HepG2 (cell line): ENCODE measurements around the gene CAST. TPM values are rescaled to one million over a fixed set of nuclear protein-coding genes. Genes with fewer than 3 reads are reported as not detected.
A peak's percentile ranks its signal among the peaks of the same experiment; 100 is the strongest.

Experiments used
- ADNP ChIP-seq: sonication (generic); formaldehyde crosslinking; IDR thresholded peaks from 2 replicates; pipeline ENCODE4 v1.4.0; 2020; ENCODE audit warnings: missing genetic modification reagents
- FOSL2 ChIP-seq: sonication (generic); formaldehyde crosslinking; IDR thresholded peaks from 2 replicates; pipeline ENCODE4 v1.4.0; 2020; ENCODE audit warnings: missing genetic modification reagents
- FUBP1 ChIP-seq: sonication (generic); formaldehyde crosslinking; IDR thresholded peaks from 2 replicates; pipeline ENCODE4 v1.5.1; 2020; ENCODE audit warnings: missing genetic modification reagents, mild to moderate bottlenecking, borderline replicate concordance
- HIC2 ChIP-seq: sonication (generic); formaldehyde crosslinking; IDR thresholded peaks from 2 replicates; pipeline ENCODE4 v1.9.0; 2022; ENCODE audit warnings: low read depth, missing genetic modification reagents
- HOXA5 ChIP-seq: sonication (generic); formaldehyde crosslinking; IDR thresholded peaks from 2 replicates; pipeline ENCODE4 v1.4.0; 2020; ENCODE audit warnings: missing genetic modification reagents
- KLF16 ChIP-seq, 2 experiments: sonication (generic) in 1 of 2; formaldehyde crosslinking in 1 of 2; IDR thresholded peaks; 2 replicates each; pipeline versions ENCODE4 v1.6.1 to v1.8.0; 2016 to 2023; ENCODE audit warnings: missing genetic modification reagents in 2 of 2, missing compliant biosample characterization in 1 of 2
- MAF1 ChIP-seq: sonication (generic); formaldehyde crosslinking; IDR thresholded peaks from 2 replicates; pipeline ENCODE4 v1.5.0; 2020; ENCODE audit warnings: missing genetic modification reagents, borderline replicate concordance
- NFKBIZ ChIP-seq: IDR thresholded peaks from 2 replicates; pipeline ENCODE4 v1.6.1; 2018; ENCODE audit warnings: missing genetic modification reagents, missing compliant biosample characterization
- SIX4 ChIP-seq: sonication (generic); formaldehyde crosslinking; IDR thresholded peaks from 2 replicates; pipeline ENCODE4 v1.4.0; 2020; ENCODE audit warnings: missing genetic modification reagents
- TCF7L2 ChIP-seq: IDR thresholded peaks from 2 replicates; pipeline ENCODE4 v1.6.1; 2011; ENCODE audit warnings: mild to moderate bottlenecking, low read depth, low read length, moderate library complexity
- TMF1 ChIP-seq: sonication (generic); formaldehyde crosslinking; IDR thresholded peaks from 2 replicates; pipeline ENCODE4 v1.8.1; 2022; ENCODE audit warnings: low read depth, missing genetic modification reagents
- ZFP36L2 ChIP-seq: sonication (generic); formaldehyde crosslinking; IDR thresholded peaks from 2 replicates; pipeline ENCODE4 v1.4.0; 2020; ENCODE audit warnings: missing genetic modification reagents
- ZKSCAN1 ChIP-seq: fragments of 150-350 bp; IDR thresholded peaks from 2 replicates; pipeline ENCODE4 v1.6.1; 2014; ENCODE audit warnings: low read length
- ZNF20 ChIP-seq: sonication (generic); formaldehyde crosslinking; IDR thresholded peaks from 2 replicates; pipeline ENCODE4 v1.4.0; 2020; ENCODE audit warnings: mild to moderate bottlenecking, moderate library complexity, missing genetic modification reagents
- ZNF230 ChIP-seq: sonication (generic); formaldehyde crosslinking; IDR thresholded peaks from 2 replicates; pipeline ENCODE4 v1.4.0; 2020; ENCODE audit warnings: mild to moderate bottlenecking, missing genetic modification reagents
- ZNF281 ChIP-seq: sonication (generic); formaldehyde crosslinking; IDR thresholded peaks from 2 replicates; pipeline ENCODE4 v1.4.0; 2020; ENCODE audit warnings: missing genetic modification reagents, borderline replicate concordance
- ZNF3 ChIP-seq: IDR thresholded peaks from 2 replicates; pipeline ENCODE4 v1.7.0; 2017; ENCODE audit warnings: inconsistent platforms
- ZNF713 ChIP-seq: sonication (generic); formaldehyde crosslinking; IDR thresholded peaks from 2 replicates; pipeline ENCODE4 v1.4.0; 2020; ENCODE audit warnings: mild to moderate bottlenecking, missing genetic modification reagents
- polyA plus RNA-seq, 8 experiments: library from polyadenylated mRNA; depleted of rRNA in 3 of 8; stranded (reverse) in 7 of 8; unstranded in 1 of 8; fragments of >200 nt; fragmentation: Illumina TruSeq in 4 of 8; extraction: Trizol in 4 of 8; gene quantifications; 2 replicates each; pipeline versions ENCODE4 v1.2.1 to v1.2.3, GENCODE V29; 2011 to 2016; ENCODE audit warnings: low read depth in 4 of 8, missing spikeins in 1 of 8, mixed read lengths in 1 of 8; ENCODE audit not compliant: insufficient read depth in 1 of 8
- total RNA-seq, 5 experiments: library from RNA; depleted of rRNA; stranded (reverse); fragments of >200 nt; fragmentation: Illumina TruSeq; extraction: Trizol; gene quantifications; 2 replicates each; pipeline ENCODE4 v1.2.3, GENCODE V29; 2016; ENCODE audit warnings: low read depth in 1 of 5
- TF ChIP-seq, protein P1 (sequence below): sonication (generic); formaldehyde crosslinking; IDR thresholded peaks from 2 replicates; pipeline ENCODE4 v1.8.0; 2022; ENCODE audit warnings: mild to moderate bottlenecking, missing genetic modification reagents, moderate library complexity
- TF ChIP-seq, protein P2 (sequence below): sonication (generic); formaldehyde crosslinking; conservative IDR thresholded peaks from 2 replicates; pipeline ENCODE4 v1.5.0; 2020; ENCODE audit warnings: missing genetic modification reagents

The CAST gene
- total and polyA plus RNA-seq, 2 of the 13 experiments (the other 11 are each of a cell fraction or from before 2014, with no cell fraction given) = 42.1 to 67.6 TPM

GRCh38 chr5:96702503-96703383, 40.6 kb downstream of the CAST start (continued):
- no peak for TF ChIP-seq ADNP (CRISPR knock-in tag)
- TF ChIP-seq SIX4 (CRISPR knock-in tag) = no peak
- 0 out of 2 replicates have a peak, but pooled peaks have one; percentile 42 for TF ChIP-seq MAF1 (CRISPR knock-in tag)
- peak; percentile 48; the same call in 1 of the 2 replicates for TF ChIP-seq HOXA5 (CRISPR knock-in tag)
- no peak for TF ChIP-seq ZKSCAN1
- TF ChIP-seq, protein P1, sequence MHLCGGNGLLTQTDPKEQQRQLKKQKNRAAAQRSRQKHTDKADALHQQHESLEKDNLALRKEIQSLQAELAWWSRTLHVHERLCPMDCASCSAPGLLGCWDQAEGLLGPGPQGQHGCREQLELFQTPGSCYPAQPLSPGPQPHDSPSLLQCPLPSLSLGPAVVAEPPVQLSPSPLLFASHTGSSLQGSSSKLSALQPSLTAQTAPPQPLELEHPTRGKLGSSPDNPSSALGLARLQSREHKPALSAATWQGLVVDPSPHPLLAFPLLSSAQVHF (CRISPR knock-in tag) = 0 out of 2 replicates have a peak, but pooled peaks have one; percentile 55
- no peak for TF ChIP-seq ZNF713 (CRISPR knock-in tag)
- TF ChIP-seq FOSL2 (CRISPR knock-in tag) = peak; percentile 86
- TF ChIP-seq HIC2 (CRISPR knock-in tag) = 0 out of 2 replicates have a peak, but pooled peaks have one; percentile 18
- no peak for TF ChIP-seq ZNF20 (CRISPR knock-in tag)
- no peak for TF ChIP-seq ZFP36L2 (CRISPR knock-in tag)
- TF ChIP-seq TCF7L2 = no peak
- TF ChIP-seq, protein P2, sequence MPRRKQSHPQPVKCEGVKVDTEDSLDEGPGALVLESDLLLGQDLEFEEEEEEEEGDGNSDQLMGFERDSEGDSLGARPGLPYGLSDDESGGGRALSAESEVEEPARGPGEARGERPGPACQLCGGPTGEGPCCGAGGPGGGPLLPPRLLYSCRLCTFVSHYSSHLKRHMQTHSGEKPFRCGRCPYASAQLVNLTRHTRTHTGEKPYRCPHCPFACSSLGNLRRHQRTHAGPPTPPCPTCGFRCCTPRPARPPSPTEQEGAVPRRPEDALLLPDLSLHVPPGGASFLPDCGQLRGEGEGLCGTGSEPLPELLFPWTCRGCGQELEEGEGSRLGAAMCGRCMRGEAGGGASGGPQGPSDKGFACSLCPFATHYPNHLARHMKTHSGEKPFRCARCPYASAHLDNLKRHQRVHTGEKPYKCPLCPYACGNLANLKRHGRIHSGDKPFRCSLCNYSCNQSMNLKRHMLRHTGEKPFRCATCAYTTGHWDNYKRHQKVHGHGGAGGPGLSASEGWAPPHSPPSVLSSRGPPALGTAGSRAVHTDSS = no peak
- TF ChIP-seq FUBP1 = no peak
- peak in 1 of 2 experiments; percentile 68; a peak in 2 of 4 replicates for TF ChIP-seq KLF16 (CRISPR knock-in tag; IDR thresholded peaks at IDR 0.05)
- no peak for TF ChIP-seq NFKBIZ (CRISPR knock-in tag)
- TF ChIP-seq ZNF3 (CRISPR knock-in tag) = no peak
- TF ChIP-seq ZNF230 (CRISPR knock-in tag) = peak; percentile 62; the same call in 1 of the 2 replicates
- TF ChIP-seq ZNF281 (CRISPR knock-in tag) = 0 out of 2 replicates have a peak, but pooled peaks have one; percentile 33
- no peak for TF ChIP-seq TMF1 (CRISPR knock-in tag)
